Activated T-helper 2 cell treated with anti-CD3 and anti-CD28 coated beads, Interferon-gamma antibody, Interleukin-2, Interleukin-4, amounts not matched to agents 10 μg/mL and 5 μg/mL and 100 μg/mL, durations not matched to agents 14 hours and 24 hours and 36 hours (primary cell): ENCODE data around the gene FAXC. TPM values are rescaled to one million over a fixed set of nuclear protein-coding genes. Genes with fewer than 3 reads are reported as not detected.

Experiments
- DNase-seq: peaks from one replicate; pipeline ENCODE4 v3.0.0; 2021; ENCODE audit warnings: low spot score
- H3K27ac Mint-ChIP-seq: one replicate; pipeline ENCODE4 v1.8.0; 2021; ENCODE audit warnings: mixed read lengths
- H3K27me3 Mint-ChIP-seq: one replicate; pipeline ENCODE4 v1.8.0; 2021; ENCODE audit warnings: low read depth, mixed read lengths
- H3K36me3 Mint-ChIP-seq: one replicate; pipeline ENCODE4 v1.8.0; 2021; ENCODE audit warnings: low read depth, mixed read lengths
- H3K4me1 Mint-ChIP-seq: one replicate; pipeline ENCODE4 v1.8.0; 2021; ENCODE audit warnings: low read depth, mixed read lengths
- H3K4me3 Mint-ChIP-seq: one replicate; pipeline ENCODE4 v1.8.0; 2021; ENCODE audit warnings: low read depth, mild to moderate bottlenecking, moderate library complexity, mixed read lengths
- H3K9me3 Mint-ChIP-seq: one replicate; pipeline ENCODE4 v1.8.0; 2021; ENCODE audit warnings: mixed read lengths
- intact Hi-C: fragments of 100-400 bp; cut with micrococcal nuclease; formaldehyde crosslinking; loops from one replicate; pipeline ENCODE4 v1.15.1; 2023
- total RNA-seq: library from RNA; stranded (reverse); gene quantifications from 2 replicates; pipeline ENCODE4 v1.2.3, GENCODE V29; 2022

The FAXC gene
- total RNA-seq: 0.25 TPM in 1 of 2 replicates, not detected in the other

- H3K4me1 Mint-ChIP-seq: peaks cover 7% of the 10 kb centered on the region
- peak; percentile 12 for DNase-seq
- peak within 1 kb of the TSS; percentile 30 for H3K4me3 Mint-ChIP-seq
- H3K36me3 Mint-ChIP-seq: no peaks in the 10 kb centered on the region
- no peaks in the 10 kb centered on the region for H3K9me3 Mint-ChIP-seq
- no peak within 1 kb of the TSS for H3K27ac Mint-ChIP-seq
- intact Hi-C loops: loop anchor here (5.0 to 10.0 kb wide), 2 partner anchors 43 to 505 kb away; partner anchors contain the start of gene COQ3
- H3K27me3 Mint-ChIP-seq: peaks cover 62% of the 10 kb centered on the region
These were observed at the start of gene FAXC for GRCh38 chr6:99349171-99350141. TSS of gene FAXC (minus strand) at chr6:99349674. CDS start at chr6:99349372, 302 bp downstream.

- intact Hi-C loops: no loop called here
- no peak for DNase-seq
- Mint-ChIP-seq H3K4me3 (no peak overlapping the region), H3K4me1 (peaks cover 10% of the 10 kb centered on the region), H3K36me3 (peaks cover 29% of the 10 kb centered on the region), H3K27me3 (no peaks in the 10 kb centered on the region), H3K9me3 (no peaks in the 10 kb centered on the region), H3K27ac (no peak overlapping the region)
These were observed 47.8 kb upstream of the FAXC start for GRCh38 chr6:99397287-99397686.

DNA sequence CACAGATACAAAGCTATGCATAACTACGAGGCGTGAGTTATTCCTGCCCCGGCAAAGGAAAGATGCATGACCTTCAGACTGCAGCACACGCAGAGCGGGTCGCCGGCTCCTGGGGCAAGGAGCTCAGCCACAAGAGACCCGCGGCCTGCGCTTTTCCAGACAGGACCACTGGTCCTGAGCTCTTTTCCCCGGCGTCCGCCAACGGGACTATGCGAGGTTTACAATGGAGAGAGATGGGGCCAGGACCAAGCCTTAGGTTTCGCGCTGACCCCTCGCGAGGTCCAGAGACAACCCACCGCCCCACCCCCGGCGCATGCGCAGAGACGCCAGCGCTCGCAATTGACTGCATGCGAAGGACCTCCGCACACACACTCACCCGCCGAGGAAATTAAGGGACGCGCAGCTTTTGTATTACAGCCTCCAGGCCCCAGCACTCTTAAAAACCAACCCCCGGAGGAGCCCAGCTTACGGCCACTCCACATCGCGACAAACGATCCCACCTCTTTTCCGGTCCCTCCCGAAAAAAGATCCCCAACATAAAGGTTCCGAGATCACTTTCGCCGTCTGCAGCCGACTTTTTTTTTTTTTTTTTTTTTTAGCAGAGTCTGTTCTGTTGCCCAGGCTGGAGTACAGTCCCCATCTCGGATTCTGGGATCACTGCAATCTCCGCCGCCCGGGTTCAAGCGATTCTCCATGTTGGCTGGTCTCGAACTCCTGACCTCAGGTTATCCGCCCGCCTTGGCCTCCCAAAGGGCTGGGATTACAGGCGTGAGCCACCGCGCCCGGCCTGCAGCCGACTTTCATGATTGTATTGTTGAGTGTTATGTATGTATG is 44.4 kb upstream of the FAXC start, which contains the start of gene COQ3:
TSS of gene COQ3 (minus strand) at position 498 of the 834 bp plus-strand sequence. CDS start at position 482, 16 bp downstream.
- no peaks in the 10 kb centered on the region for H3K27me3 Mint-ChIP-seq
- peaks cover 6% of the 10 kb centered on the region for H3K4me1 Mint-ChIP-seq
- peak; percentile 65 for DNase-seq
- peak within 1 kb of the TSS; percentile 88 for H3K27ac Mint-ChIP-seq
- H3K36me3 Mint-ChIP-seq: peaks cover 5% of the 10 kb centered on the region
- no peaks in the 10 kb centered on the region for H3K9me3 Mint-ChIP-seq
- peak within 1 kb of the TSS; percentile 91 for H3K4me3 Mint-ChIP-seq
- intact Hi-C loops: loop anchor here (1.0 to 5.0 kb wide), 4 partner anchors 17 to 64 kb away; partner anchors contain the start of genes FAXC and PNISR

GRCh38 chr6:99393366-99393697 is 43.9 kb upstream of the FAXC start:
- Mint-ChIP-seq H3K27ac (peak overlapping the region; percentile 88), H3K4me1 (peaks cover 6% of the 10 kb centered on the region), H3K27me3 (no peaks in the 10 kb centered on the region), H3K36me3 (peaks cover 5% of the 10 kb centered on the region), H3K9me3 (no peaks in the 10 kb centered on the region), H3K4me3 (peak overlapping the region; percentile 91)
- intact Hi-C loops: loop anchor here (1.0 to 5.0 kb wide), 2 partner anchors 46 to 63 kb away; partner anchors contain the start of gene FAXC
- DNase-seq: no peak

DNA sequence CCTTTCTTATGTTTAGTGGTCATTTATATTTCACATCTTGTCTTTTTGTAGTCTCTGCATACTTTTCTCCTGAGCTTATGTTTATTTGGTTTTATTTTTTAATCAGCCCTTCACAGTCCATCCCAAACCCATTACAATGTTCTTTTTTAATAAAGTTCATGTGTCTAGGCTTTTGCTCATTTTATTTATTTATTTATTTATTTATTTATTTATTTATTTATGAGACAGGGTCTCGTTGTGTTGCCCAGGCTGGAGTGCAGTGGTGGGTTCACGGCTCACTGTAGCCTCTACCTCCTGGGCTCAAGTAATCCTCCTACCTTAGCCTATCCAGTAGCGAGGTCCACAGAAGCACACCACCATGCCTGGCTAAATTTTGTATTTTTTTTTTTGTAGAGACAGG is 41.4 kb upstream of the FAXC start:
- no peaks in the 10 kb centered on the region for H3K36me3 Mint-ChIP-seq
- H3K27me3 Mint-ChIP-seq: no peaks in the 10 kb centered on the region
- intact Hi-C loops: loop anchor here (5.0 kb wide), 1 partner anchor 44 kb away; the partner anchor contains the start of gene FAXC
- no peak overlapping the region for H3K27ac Mint-ChIP-seq
- no peaks in the 10 kb centered on the region for H3K9me3 Mint-ChIP-seq
- no peak overlapping the region for H3K4me3 Mint-ChIP-seq
- DNase-seq: no peak
- peaks cover 6% of the 10 kb centered on the region for H3K4me1 Mint-ChIP-seq

GRCh38 chr6:99384507-99384906 is 35.0 kb upstream of the FAXC start:
- H3K4me3 Mint-ChIP-seq: no peak overlapping the region
- no peaks in the 10 kb centered on the region for H3K27me3 Mint-ChIP-seq
- no peaks in the 10 kb centered on the region for H3K4me1 Mint-ChIP-seq
- H3K27ac Mint-ChIP-seq: no peak overlapping the region
- no peaks in the 10 kb centered on the region for H3K36me3 Mint-ChIP-seq
- no peak for DNase-seq
- intact Hi-C loops: no loop called here
- no peaks in the 10 kb centered on the region for H3K9me3 Mint-ChIP-seq

GRCh38 chr6:99378636-99379035 is 29.2 kb upstream of the FAXC start:
- Mint-ChIP-seq H3K9me3 (no peaks in the 10 kb centered on the region), H3K4me1 (peaks cover 1% of the 10 kb centered on the region), H3K4me3 (no peak overlapping the region), H3K36me3 (no peaks in the 10 kb centered on the region), H3K27ac (no peak overlapping the region), H3K27me3 (no peaks in the 10 kb centered on the region)
- intact Hi-C loops: no loop called here
- DNase-seq: no peak

DNA sequence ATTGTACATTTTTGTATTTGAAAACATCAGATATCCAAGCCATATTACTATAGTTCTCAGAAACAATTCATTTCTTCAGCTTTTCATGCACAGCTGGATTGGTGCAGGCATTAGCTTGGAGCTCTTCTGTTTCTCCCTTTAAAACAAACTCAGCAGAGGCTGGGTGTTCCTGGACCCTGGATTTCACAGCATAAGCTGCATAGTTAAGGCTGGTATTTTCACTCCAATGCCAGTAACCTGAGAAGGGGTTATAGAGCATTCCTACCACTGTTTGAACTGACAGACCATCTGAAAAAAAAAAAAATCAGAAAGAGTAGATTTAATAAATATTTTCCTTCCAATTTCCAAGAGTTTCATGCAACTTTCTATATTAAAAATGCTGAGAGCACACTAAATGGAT is 20.1 kb upstream of the FAXC start:
- H3K9me3 Mint-ChIP-seq: no peaks in the 10 kb centered on the region
- H3K27ac Mint-ChIP-seq: no peak overlapping the region
- H3K4me3 Mint-ChIP-seq: no peak overlapping the region
- H3K27me3 Mint-ChIP-seq: no peaks in the 10 kb centered on the region
- DNase-seq: no peak
- intact Hi-C loops: no loop called here
- H3K36me3 Mint-ChIP-seq: no peaks in the 10 kb centered on the region
- H3K4me1 Mint-ChIP-seq: no peaks in the 10 kb centered on the region

DNA sequence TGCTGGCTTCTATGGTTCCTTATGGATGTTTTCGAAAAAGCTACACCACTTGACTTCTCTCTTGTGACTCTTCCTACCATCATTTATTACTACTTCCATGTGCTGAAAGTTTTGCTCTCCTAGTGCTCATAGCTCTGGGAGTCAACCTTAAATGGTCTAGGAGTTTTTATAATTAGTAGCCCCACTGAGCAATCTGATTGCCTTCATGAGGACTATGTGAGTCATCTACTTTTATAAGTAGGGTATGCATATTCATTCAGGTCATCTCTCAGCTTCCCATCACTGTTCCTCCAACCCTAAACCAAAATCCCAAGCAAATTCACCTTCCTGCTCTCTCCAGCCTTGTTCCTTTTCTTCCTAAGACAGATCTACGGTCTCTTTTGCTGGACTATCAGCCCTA is 17.4 kb upstream of the FAXC start:
- peaks cover 16% of the 10 kb centered on the region for H3K4me1 Mint-ChIP-seq
- intact Hi-C loops: no loop called here
- H3K36me3 Mint-ChIP-seq: no peaks in the 10 kb centered on the region
- no peaks in the 10 kb centered on the region for H3K9me3 Mint-ChIP-seq
- no peak for DNase-seq
- no peak overlapping the region for H3K27ac Mint-ChIP-seq
- H3K4me3 Mint-ChIP-seq: no peak overlapping the region
- H3K27me3 Mint-ChIP-seq: no peaks in the 10 kb centered on the region

DNA sequence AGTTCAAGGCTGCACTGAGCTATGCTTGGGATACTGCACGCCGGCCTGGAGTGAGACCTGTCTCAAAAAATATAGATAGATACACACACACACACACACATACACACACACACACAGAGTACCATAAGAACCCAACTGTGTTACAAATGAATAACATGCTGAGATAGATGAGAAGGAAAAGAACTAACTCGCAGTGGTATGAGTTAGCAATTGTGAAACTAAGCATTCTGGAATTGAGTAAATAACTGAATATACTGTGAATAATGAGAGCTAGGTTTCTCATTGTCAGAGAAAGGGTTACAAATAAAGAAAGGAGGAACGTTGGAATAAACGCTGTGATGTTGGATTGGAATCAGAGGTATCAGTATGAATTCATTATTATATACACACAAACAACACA is 14.6 kb upstream of the FAXC start:
- intact Hi-C loops: loop anchor here (2.0 kb wide), 3 partner anchors 19 to 173 kb away; partner anchors contain the start of gene PNISR
- Mint-ChIP-seq H3K4me1 (peaks cover 16% of the 10 kb centered on the region), H3K9me3 (no peaks in the 10 kb centered on the region), H3K27ac (peak overlapping the region; percentile 34), H3K4me3 (no peak overlapping the region), H3K27me3 (no peaks in the 10 kb centered on the region), H3K36me3 (no peaks in the 10 kb centered on the region)
- no peak for DNase-seq

DNA sequence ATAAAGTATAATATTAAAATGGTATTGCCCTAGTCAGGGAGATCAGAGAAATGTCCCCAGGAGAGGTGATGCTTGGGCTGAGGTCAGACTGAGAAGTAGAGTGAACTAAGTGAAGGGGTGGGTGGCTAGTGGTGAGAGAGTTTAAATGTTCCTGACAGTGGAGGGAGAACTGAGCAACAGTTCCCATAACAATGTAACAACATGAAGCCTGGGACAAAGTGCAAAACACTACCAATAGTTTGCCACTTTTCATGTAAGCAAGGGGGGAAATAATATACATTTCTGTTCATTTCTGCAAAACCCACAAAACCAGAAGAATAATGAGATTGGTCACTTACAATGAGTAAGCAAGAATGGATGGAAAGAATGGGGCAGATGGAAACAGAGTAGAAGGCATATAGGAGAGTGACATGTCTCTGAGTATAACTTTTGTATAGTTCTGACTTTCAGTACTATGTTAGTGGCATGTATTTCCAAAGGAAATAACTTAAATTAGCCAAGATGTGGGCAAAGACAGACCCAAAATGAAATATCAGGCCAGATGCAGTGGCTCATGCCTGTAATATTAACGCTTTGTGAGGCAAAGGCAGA is 13.3 kb upstream of the FAXC start:
- Mint-ChIP-seq H3K4me3 (no peak overlapping the region), H3K9me3 (no peaks in the 10 kb centered on the region), H3K36me3 (no peaks in the 10 kb centered on the region), H3K27ac (peak overlapping the region; percentile 50), H3K27me3 (peaks cover 2% of the 10 kb centered on the region), H3K4me1 (peaks cover 16% of the 10 kb centered on the region)
- no peak for DNase-seq
- intact Hi-C loops: no loop called here

- peaks cover 24% of the 10 kb centered on the region for H3K27me3 Mint-ChIP-seq
- intact Hi-C loops: no loop called here
These were observed 10.3 kb upstream of the FAXC start for GRCh38 chr6:99359800-99360199.

More at GRCh38 chr6:99359800-99360199, 10.3 kb upstream of the FAXC start:
- Mint-ChIP-seq H3K27ac (no peak overlapping the region), H3K4me1 (peaks cover 16% of the 10 kb centered on the region), H3K36me3 (no peaks in the 10 kb centered on the region), H3K4me3 (no peak overlapping the region), H3K9me3 (no peaks in the 10 kb centered on the region)
- no peak for DNase-seq
